ENCODE data around the gene SLC13A3. TPM values are rescaled to one million over a fixed set of nuclear protein-coding genes. Genes with fewer than 3 reads are reported as not detected.

Gene SLC13A3
- total and polyA plus RNA-seq, 2 of the 4 experiments (the other 2 are of a cell fraction), result 2.5 to 4.2 TPM

- Histone ChIP-seq H3K4me2 (ENCODE audit: low read depth, low read length) (no peak overlapping the region), H4K91ac (ENCODE audit: insufficient read depth, low read depth, low read length) (no peak overlapping the region), H3K9me1 (ENCODE audit: insufficient read depth, low read length) (no peaks in the 10 kb centered on the region; the same call in 1 of the 2 replicates), H2AK9ac (replicated peaks; ENCODE audit: low read depth, low read length, poor library complexity) (no peak overlapping the region), H3K9me3 (ENCODE audit: control insufficient read depth, insufficient read depth, low read length) (no peaks in the 10 kb centered on the region), H3K27ac (ENCODE audit: insufficient read depth, low read length) (no peak overlapping the region), H2AK5ac (ENCODE audit: low read depth, low read length) (no peak overlapping the region), H4K5ac (ENCODE audit: low read depth, low read length) (no peak overlapping the region), H3K18ac (ENCODE audit: low read depth, low read length) (no peak overlapping the region), H3K4me3 (ENCODE audit: insufficient read depth, low read depth, low read length) (no peak overlapping the region), H3K4me1 (ENCODE audit: control insufficient read depth, insufficient read depth, low read length) (peaks cover 2% of the 10 kb centered on the region; the same call in 1 of the 2 replicates), H3K56ac (ENCODE audit: extremely low read depth, insufficient read depth, low read length) (no peak overlapping the region), H4K20me1 (ENCODE audit: insufficient read depth, low read length) (no peaks in the 10 kb centered on the region), H2BK15ac (ENCODE audit: low read depth, low read length) (no peak overlapping the region), H2BK120ac (ENCODE audit: low read depth, low read length) (no peak overlapping the region), H3K23ac (ENCODE audit: low read depth, low read length) (no peak overlapping the region), H3K9ac (ENCODE audit: low read depth, low read length) (no peak overlapping the region), H2BK5ac (ENCODE audit: low read depth, low read length, poor library complexity, severe bottlenecking) (no peak overlapping the region), H2BK20ac (ENCODE audit: low read depth, low read length) (no peak overlapping the region), H3K14ac (replicated peaks; ENCODE audit: low read depth, low read length) (no peak overlapping the region), H3K36me3 (ENCODE audit: control insufficient read depth, insufficient read depth, low read length) (no peaks in the 10 kb centered on the region), H3K4ac (ENCODE audit: low read depth, low read length) (no peak overlapping the region), H3K27me3 (ENCODE audit: control insufficient read depth, insufficient read depth, low read length) (no peaks in the 10 kb centered on the region; the same call in 1 of the 2 replicates), H2AFZ (replicated peaks; ENCODE audit: low read length, poor library complexity) (no peak overlapping the region), H3K79me1 (ENCODE audit: low read depth in 1 of 2, low read length in 2 of 2) (no peaks in the 10 kb centered on the region), H4K8ac (ENCODE audit: low read depth in 2 of 2, low read length in 2 of 2) (no peak overlapping the region)
- DNase-seq (no peak), ATAC-seq (ENCODE audit: low read depth) (no peak)
- dilution Hi-C loops (cut with HindIII; ENCODE audit: low sequenced_read_pairs, unreplicated experiment), result no loop called here
- ChIA-PET CTCF (interaction anchor here (0.6 kb wide), 1 partner anchor 24 kb away, joined by 3 read pairs; no protein-coding TSS in a partner anchor), POLR2A (ENCODE audit: unreplicated experiment) (no interaction called here)
- intact Hi-C loops (cut with micrococcal nuclease), result no loop called here
- 85% methylated on average over 6 of the region's 7 CpGs; no CpG with 5 or more reads in 1 of the 2 experiments for WGBS, 2 experiments (ENCODE audit: extremely low coverage in 2 of 2, insufficient read length in 1 of 2)
- in situ Hi-C loops (cut with MboI; ENCODE audit: low sequenced_read_pairs), result no loop called here
- no TSS peak for BruUV-seq (replicated peaks)
- TF ChIP-seq SMC3 (IDR thresholded peaks at IDR 0.05; ENCODE audit: low read depth, low read length) (no peak), BHLHE40 (IDR thresholded peaks at IDR 0.05; ENCODE audit: low read depth, low read length) (no peak), MAFK (IDR thresholded peaks at IDR 0.05; ENCODE audit: low read depth, low read length) (no peak), NFE2L2 (IDR thresholded peaks at IDR 0.05; ENCODE audit: low read depth, low read length) (no peak), CEBPB (IDR thresholded peaks at IDR 0.05; ENCODE audit: low read depth, low read length) (no peak), RCOR1 (IDR thresholded peaks at IDR 0.05; ENCODE audit: insufficient replicate concordance, low read length) (no peak), FOS (IDR thresholded peaks at IDR 0.05; ENCODE audit: low read depth, low read length) (no peak), MAZ (IDR thresholded peaks at IDR 0.05; ENCODE audit: borderline replicate concordance, low read depth, low read length) (no peak), MXI1 (IDR thresholded peaks at IDR 0.05; ENCODE audit: borderline replicate concordance, low read depth, low read length) (no peak), RFX5 (IDR thresholded peaks at IDR 0.05; ENCODE audit: low read depth, low read length) (no peak), POLR2A (IDR thresholded peaks at IDR 0.05; ENCODE audit: low read depth, low read length) (no peak), CHD1 (IDR thresholded peaks at IDR 0.05; ENCODE audit: low read depth, low read length) (no peak), ELK1 (IDR thresholded peaks at IDR 0.05; ENCODE audit: borderline replicate concordance, low read depth, low read length) (no peak)
- TF ChIP-seq, protein P1, sequence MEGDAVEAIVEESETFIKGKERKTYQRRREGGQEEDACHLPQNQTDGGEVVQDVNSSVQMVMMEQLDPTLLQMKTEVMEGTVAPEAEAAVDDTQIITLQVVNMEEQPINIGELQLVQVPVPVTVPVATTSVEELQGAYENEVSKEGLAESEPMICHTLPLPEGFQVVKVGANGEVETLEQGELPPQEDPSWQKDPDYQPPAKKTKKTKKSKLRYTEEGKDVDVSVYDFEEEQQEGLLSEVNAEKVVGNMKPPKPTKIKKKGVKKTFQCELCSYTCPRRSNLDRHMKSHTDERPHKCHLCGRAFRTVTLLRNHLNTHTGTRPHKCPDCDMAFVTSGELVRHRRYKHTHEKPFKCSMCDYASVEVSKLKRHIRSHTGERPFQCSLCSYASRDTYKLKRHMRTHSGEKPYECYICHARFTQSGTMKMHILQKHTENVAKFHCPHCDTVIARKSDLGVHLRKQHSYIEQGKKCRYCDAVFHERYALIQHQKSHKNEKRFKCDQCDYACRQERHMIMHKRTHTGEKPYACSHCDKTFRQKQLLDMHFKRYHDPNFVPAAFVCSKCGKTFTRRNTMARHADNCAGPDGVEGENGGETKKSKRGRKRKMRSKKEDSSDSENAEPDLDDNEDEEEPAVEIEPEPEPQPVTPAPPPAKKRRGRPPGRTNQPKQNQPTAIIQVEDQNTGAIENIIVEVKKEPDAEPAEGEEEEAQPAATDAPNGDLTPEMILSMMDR (conservative IDR thresholded peaks at IDR 0.05; ENCODE audit: low read depth, low read length), result no peak
- TF ChIP-seq, protein P2, sequence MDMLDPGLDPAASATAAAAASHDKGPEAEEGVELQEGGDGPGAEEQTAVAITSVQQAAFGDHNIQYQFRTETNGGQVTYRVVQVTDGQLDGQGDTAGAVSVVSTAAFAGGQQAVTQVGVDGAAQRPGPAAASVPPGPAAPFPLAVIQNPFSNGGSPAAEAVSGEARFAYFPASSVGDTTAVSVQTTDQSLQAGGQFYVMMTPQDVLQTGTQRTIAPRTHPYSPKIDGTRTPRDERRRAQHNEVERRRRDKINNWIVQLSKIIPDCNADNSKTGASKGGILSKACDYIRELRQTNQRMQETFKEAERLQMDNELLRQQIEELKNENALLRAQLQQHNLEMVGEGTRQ (IDR thresholded peaks at IDR 0.05; ENCODE audit: low read depth, low read length), result no peak
Measured at GRCh38 chr20:46618316-46619100, 32.8 kb downstream of the SLC13A3 start.
